Measurements from ENCODE around the gene GIMAP8.
"Not testable (repeated sequence)": the region's sequence is repeated elsewhere in the genome, so short reads cannot be mapped to it uniquely, and the experiment has no call there.

The GIMAP8 gene

GRCh38 chr7:150515248-150516147, 65.1 kb downstream of the GIMAP8 start:
- TF ChIP-seq POLR2AphosphoS5 (IDR thresholded peaks at IDR 0.05; ENCODE audit: borderline replicate concordance, low read depth, low read length) (no peak), EZH2 (IDR thresholded peaks at IDR 0.05) (no peak), FOXP2 (optimal IDR thresholded peaks at IDR 0.05; ENCODE audit: control extremely low read depth, extremely low read length, insufficient read depth) (no peak)

GRCh38 chr7:150516956-150517745, 66.7 kb downstream of the GIMAP8 start:
- Histone ChIP-seq H3K9ac (ENCODE audit: insufficient read length) (no peak overlapping the region), H3K4me3 (no peak overlapping the region), H3K27ac (no peak overlapping the region), H3K36me3 (ENCODE audit: insufficient read depth, low read length) (no peaks in the 10 kb centered on the region), H3K9me3 (ENCODE audit: low read depth, low read length) (no peaks in the 10 kb centered on the region)
- TF ChIP-seq POLR2AphosphoS5 (IDR thresholded peaks at IDR 0.05; ENCODE audit: borderline replicate concordance, low read depth, low read length) = no peak
- TF ChIP-seq EZH2 (IDR thresholded peaks at IDR 0.05) = no peak
- no peak for TF ChIP-seq FOXP2 (optimal IDR thresholded peaks at IDR 0.05; ENCODE audit: control extremely low read depth, extremely low read length, insufficient read depth)
- DNase-seq (ENCODE audit: low read depth, low spot score) = no peak

More at GRCh38 chr7:150515248-150516147, 65.1 kb downstream of the GIMAP8 start:
- Histone ChIP-seq H3K27ac (no peak overlapping the region), H3K9me3 (ENCODE audit: low read depth, low read length) (no peaks in the 10 kb centered on the region), H3K4me3 (no peak overlapping the region), H3K9ac (ENCODE audit: insufficient read length) (no peak overlapping the region), H3K36me3 (ENCODE audit: insufficient read depth, low read length) (no peaks in the 10 kb centered on the region)
- DNase-seq (ENCODE audit: low read depth, low spot score) = no peak

GRCh38 chr7:150519310-150519709, 68.9 kb downstream of the GIMAP8 start:
- no peak for DNase-seq (ENCODE audit: low read depth, low spot score)
- no peaks in the 10 kb centered on the region for H3K9me3 ChIP-seq (ENCODE audit: low read depth, low read length)
- TF ChIP-seq FOXP2 (optimal IDR thresholded peaks at IDR 0.05; ENCODE audit: control extremely low read depth, extremely low read length, insufficient read depth) = no peak
- TF ChIP-seq POLR2AphosphoS5 (IDR thresholded peaks at IDR 0.05; ENCODE audit: borderline replicate concordance, low read depth, low read length) = no peak
- TF ChIP-seq EZH2 (IDR thresholded peaks at IDR 0.05) = no peak
- H3K27ac ChIP-seq = no peak overlapping the region
- H3K9ac ChIP-seq (ENCODE audit: insufficient read length) = no peak overlapping the region
- H3K36me3 ChIP-seq (ENCODE audit: insufficient read depth, low read length) = no peaks in the 10 kb centered on the region
- H3K4me3 ChIP-seq = no peak overlapping the region

GRCh38 chr7:150520145-150520544, 69.7 kb downstream of the GIMAP8 start:
- TF ChIP-seq POLR2AphosphoS5 (IDR thresholded peaks at IDR 0.05; ENCODE audit: borderline replicate concordance, low read depth, low read length) (no peak), EZH2 (IDR thresholded peaks at IDR 0.05) (no peak), FOXP2 (optimal IDR thresholded peaks at IDR 0.05; ENCODE audit: control extremely low read depth, extremely low read length, insufficient read depth) (no peak)
- Histone ChIP-seq H3K27ac (no peak overlapping the region), H3K9me3 (ENCODE audit: low read depth, low read length) (no peaks in the 10 kb centered on the region), H3K9ac (ENCODE audit: insufficient read length) (no peak overlapping the region), H3K4me3 (no peak overlapping the region), H3K36me3 (ENCODE audit: insufficient read depth, low read length) (no peaks in the 10 kb centered on the region)
- no peak for DNase-seq (ENCODE audit: low read depth, low spot score)

GRCh38 chr7:150522931-150523330, 72.5 kb downstream of the GIMAP8 start:
- DNase-seq (ENCODE audit: low read depth, low spot score); H3K36me3 ChIP-seq (ENCODE audit: insufficient read depth, low read length); H3K4me3 ChIP-seq; H3K9me3 ChIP-seq (ENCODE audit: low read depth, low read length); H3K9ac ChIP-seq (ENCODE audit: insufficient read length); H3K27ac ChIP-seq: not testable (repeated sequence)

- H3K9me3 ChIP-seq (ENCODE audit: low read depth, low read length) = no peaks in the 10 kb centered on the region
- H3K27ac ChIP-seq = no peak overlapping the region
- TF ChIP-seq EZH2 (IDR thresholded peaks at IDR 0.05) (no peak), FOXP2 (optimal IDR thresholded peaks at IDR 0.05; ENCODE audit: control extremely low read depth, extremely low read length, insufficient read depth) (no peak), POLR2AphosphoS5 (IDR thresholded peaks at IDR 0.05; ENCODE audit: borderline replicate concordance, low read depth, low read length) (no peak)
- H3K9ac ChIP-seq (ENCODE audit: insufficient read length) = no peak overlapping the region
- no peak overlapping the region for H3K4me3 ChIP-seq
- no peak for DNase-seq (ENCODE audit: low read depth, low spot score)
- no peaks in the 10 kb centered on the region for H3K36me3 ChIP-seq (ENCODE audit: insufficient read depth, low read length)
Observed at GRCh38 chr7:150524018-150524417, 73.6 kb downstream of the GIMAP8 start.
